ENCODE measurements around the gene NUB1.

Gene NUB1

DNA sequence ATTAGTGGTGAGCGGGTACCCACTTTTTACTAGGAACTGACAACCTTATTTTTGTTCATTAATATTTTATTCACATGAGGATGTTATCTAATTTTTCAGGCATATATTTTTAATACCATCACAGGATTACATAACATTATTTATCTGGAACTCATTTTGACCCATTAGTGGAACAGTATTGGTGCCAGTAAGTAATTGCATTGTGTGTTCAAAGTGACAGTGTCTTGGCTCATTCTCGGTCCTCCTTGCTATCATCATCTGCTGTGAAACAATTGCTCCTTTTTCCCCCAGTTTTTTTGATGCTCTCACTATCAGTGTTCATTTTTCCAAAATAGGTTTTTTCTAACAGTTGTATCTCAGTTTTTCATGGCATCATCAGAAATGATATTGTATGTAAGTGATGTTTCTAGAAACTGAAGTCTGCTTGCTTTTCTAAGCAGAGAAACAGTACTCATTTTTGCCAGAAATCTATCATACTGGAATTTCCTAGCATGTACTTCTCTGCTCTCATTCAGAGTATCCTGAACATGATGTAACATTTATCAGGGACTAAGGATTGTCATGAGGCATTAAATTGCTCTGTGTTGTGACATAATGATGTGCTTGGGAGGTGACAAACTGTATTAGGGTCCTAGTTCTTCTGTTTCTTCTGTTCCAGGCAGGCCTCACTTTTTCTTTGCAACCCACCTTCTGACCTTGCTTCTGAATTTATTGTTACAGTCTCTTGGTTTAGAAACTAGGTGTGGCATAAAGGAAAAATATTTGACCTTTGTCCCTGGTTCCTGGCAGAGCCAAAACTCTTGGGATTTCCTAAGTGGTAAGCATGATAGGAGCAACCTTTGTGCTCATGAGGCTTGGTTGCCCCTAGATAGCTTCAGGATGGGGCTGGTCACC is 4.2 kb downstream of the NUB1 start:
- DNase-seq (ENCODE audit: low spot score) = no peak

GRCh38 chr7:151346470-151346769 is 4.8 kb downstream of the NUB1 start:
- no peak for DNase-seq (ENCODE audit: low spot score)

- DNase-seq (ENCODE audit: low spot score) = no peak
These were observed 5.6 kb downstream of the NUB1 start for GRCh38 chr7:151347200-151347599.

DNA sequence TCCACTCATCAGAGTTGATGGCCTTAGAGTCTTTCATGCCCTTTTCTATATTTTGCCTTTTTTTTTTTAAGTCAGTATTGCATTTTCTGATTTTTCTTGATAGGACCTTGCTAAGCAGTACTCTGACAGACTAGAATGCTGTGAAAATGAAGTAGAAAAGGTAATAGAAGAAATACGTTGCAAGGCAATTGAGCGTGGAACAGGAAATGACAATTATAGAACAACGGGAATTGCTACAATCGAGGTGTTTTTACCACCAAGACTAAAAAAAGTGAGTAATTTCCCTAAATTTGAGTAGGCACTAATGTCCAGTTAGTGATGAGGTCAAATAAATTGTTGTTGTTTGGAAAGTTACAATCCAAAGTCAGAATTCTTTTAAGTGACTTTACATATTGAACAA is 7.4 kb downstream of the NUB1 start:
- no peak for DNase-seq (ENCODE audit: low spot score)

DNA sequence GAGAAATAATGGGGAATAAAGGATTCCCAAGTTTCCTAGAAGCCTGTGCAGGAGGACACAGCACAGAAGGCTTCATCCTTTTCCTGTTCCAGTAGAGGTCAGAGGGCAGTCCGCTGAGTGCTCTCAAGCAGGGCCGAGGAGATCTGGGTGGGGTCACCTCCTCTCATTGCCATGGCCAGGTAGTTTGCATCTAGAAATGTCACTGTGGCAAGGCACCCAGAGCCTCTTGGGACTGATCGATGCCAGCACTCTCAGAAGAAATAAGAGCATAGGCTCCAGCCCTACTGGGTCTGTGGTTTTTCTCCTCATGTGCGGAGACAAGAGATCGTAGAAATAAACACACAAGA is 7.9 kb downstream of the NUB1 start:
- DNase-seq (ENCODE audit: low spot score) = peak; percentile 26

DNA sequence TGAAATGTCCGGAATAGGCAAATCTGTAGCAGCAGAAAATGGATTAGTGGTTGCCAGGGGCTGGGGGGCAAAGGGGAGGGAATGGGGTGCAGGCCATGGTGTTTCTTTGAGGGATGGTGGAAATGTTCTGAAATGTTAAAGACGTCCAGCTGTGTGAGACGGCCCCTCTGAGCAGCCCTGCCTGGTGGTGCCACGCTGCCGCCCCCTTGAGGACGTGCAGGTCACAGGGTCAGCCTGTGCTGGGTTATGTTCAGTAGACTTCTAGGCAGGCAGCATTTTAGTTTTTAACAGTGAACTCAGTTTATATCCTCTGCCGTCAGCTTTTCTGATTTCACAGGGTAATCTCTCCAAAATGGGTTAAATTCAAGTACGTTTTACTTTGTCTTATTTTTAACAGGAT is 9.4 kb downstream of the NUB1 start:
- DNase-seq (ENCODE audit: low spot score) = peak; percentile 37

DNA sequence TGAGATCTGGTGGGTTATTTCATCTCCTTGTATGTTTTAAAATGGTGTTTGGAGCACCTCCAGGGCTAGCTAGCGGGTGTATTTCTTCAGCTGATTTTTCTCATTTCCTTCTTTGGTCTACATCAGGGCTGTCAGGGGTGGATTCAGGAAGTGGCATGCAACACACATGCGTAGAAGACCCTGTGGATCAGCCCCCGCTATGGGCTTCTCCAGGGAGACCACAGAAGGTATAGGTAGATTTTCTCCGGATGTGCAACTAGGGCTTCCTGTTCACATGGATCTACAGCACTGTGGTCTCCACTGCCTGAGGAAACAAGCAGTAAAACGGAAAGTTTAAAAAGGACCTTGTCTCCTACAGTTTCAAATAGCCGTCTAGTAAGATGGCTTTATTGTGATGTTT is 10.4 kb downstream of the NUB1 start:
- DNase-seq (ENCODE audit: low spot score) = peak; percentile 63

- no peak for DNase-seq (ENCODE audit: low spot score)
These were observed 10.9 kb downstream of the NUB1 start for GRCh38 chr7:151352512-151352911.

DNA sequence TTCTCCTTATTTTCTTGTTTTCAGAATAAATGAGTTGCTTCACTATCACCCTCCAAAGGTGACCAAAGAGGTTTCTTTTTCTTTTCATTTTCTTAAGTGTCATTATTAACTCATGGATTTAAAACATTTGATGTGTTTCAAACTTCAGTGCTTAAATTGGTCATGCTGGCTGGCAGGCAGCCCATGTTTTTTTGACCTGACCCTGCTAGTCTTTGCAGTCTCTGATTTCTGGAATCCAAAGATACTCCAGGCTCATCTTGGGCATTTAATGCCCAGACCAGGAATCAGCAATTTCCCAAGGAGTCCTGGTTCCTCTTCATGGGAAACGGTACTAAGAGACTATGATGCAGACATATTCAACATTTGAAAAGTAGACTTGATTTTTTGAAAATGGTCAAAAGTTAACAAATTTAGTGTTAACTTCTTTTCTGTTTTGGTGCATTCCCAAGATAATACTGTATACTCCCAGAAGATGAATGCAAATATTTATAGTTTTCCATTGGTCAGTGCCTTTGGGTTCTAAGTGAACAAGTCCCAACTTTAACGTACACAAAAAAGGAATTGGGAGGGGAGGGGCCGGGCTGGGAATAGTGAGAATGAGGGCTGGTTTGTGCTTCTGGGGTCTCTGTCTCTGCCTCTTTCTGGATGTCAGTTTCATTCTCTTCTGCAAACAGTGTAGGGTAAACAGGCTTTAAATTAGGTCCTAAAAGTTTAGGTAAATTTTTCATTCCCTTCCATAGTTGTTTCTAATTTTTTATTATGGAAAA is 19.8 kb downstream of the NUB1 start:
- DNase-seq (ENCODE audit: low spot score) = no peak

DNA sequence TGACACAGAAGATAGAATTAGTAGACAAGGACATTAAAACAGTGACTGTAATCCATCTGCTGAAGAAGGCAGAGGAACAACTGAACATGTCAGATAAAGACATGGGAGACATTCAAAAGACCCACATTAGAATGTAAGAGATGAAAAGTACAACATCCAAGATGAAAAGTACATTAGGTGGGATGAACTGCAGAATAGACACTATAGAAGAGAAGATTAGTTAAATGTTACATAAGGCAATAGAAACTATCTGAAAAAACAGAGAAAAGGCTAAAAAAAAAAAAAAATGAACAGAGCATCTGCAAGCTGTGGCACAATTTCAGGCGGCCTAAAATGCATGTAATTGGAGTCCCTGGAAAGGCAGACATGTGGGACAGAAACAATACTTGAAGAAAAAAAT is 21.6 kb downstream of the NUB1 start:
- DNase-seq (ENCODE audit: low spot score) = no peak

- DNase-seq (ENCODE audit: low spot score) = no peak
These were observed 24.7 kb downstream of the NUB1 start for GRCh38 chr7:151366166-151366879.

DNA sequence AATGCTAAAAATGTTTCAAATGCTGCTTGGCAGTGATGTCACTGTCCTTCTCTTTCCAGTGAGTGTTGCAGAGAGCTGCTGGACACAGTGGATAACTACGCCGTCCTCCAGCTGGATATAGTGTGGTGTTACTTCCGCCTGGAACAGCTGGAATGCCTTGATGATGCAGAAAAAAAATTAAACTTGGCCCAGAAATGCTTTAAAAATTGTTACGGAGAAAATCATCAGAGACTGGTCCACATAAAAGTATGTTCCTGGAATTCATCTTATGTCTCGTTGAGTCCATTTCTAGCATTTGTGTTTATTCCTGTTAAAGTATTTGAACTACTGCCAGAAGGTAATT is 25.2 kb downstream of the NUB1 start:
- no peak for DNase-seq (ENCODE audit: low spot score)

- no peak for DNase-seq (ENCODE audit: low spot score)
These were observed 25.7 kb downstream of the NUB1 start for GRCh38 chr7:151367284-151367683.

GRCh38 chr7:151368136-151368571 is 26.5 kb downstream of the NUB1 start:
- DNase-seq (ENCODE audit: low spot score) = peak; percentile 78

GRCh38 chr7:151371266-151371665 is 29.7 kb downstream of the NUB1 start:
- no peak for DNase-seq (ENCODE audit: low spot score)

- DNase-seq (ENCODE audit: low spot score) = no peak
These were observed 31.1 kb downstream of the NUB1 start for GRCh38 chr7:151372612-151373265.

DNA sequence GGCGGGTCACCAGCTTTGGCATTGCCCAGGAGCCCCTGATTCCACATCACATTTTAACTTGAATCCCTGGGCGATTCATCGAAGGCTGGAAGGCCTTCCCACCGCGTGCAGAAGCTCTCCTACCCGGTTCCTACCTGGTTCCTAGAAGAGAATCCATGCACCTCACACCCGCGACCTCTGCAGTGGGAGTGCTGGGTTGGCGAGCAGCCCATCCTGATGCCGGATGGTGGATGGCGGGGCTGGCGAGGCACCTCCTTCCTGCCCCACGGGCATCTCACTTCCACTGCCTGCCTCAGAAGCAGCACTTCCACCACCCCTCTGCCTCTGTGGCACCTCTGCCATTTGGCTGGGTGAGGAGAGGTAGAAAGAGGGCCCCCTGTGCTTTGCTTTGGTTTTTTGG is 32.0 kb downstream of the NUB1 start:
- DNase-seq (ENCODE audit: low spot score) = no peak

GRCh38 chr7:151374139-151374538 is 32.5 kb downstream of the NUB1 start:
- no peak for DNase-seq (ENCODE audit: low spot score)

- no peak for DNase-seq (ENCODE audit: low spot score)
These were observed 33.1 kb downstream of the NUB1 start for GRCh38 chr7:151374726-151375125.

DNA sequence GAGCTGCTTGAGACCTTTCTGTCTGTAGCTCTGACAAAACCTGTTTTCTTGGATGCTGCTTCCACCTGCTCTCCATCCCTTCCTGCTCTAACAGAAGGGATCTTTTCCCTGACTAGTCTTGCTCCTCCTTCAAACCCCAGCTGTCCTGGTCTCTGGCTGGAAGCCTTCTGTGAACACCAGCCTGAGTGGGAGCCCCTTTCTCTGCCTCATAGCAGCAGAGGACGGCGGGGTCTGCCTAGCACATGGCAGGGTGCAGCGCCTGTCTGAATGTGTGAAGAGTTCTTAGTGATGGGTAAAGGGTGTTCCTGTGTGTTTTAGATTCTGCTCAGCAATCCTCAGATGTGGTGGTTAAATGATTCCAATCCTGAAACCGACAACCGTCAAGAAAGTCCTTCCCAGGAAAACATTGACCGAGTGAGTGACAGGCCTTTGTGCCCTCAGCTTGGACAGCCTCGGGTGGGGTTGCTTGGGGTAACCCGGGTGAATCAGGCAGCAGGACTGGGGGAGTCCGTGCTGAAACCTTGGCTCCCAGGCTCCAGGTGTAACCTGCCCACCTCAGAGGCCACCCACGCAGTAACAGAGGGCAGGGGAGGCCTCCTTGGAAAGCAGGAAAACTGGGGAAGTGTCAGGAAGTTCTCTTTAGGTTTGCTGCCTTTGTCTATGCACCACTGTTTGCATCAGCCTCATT is 34.1 kb downstream of the NUB1 start:
- no peak for DNase-seq (ENCODE audit: low spot score)

DNA sequence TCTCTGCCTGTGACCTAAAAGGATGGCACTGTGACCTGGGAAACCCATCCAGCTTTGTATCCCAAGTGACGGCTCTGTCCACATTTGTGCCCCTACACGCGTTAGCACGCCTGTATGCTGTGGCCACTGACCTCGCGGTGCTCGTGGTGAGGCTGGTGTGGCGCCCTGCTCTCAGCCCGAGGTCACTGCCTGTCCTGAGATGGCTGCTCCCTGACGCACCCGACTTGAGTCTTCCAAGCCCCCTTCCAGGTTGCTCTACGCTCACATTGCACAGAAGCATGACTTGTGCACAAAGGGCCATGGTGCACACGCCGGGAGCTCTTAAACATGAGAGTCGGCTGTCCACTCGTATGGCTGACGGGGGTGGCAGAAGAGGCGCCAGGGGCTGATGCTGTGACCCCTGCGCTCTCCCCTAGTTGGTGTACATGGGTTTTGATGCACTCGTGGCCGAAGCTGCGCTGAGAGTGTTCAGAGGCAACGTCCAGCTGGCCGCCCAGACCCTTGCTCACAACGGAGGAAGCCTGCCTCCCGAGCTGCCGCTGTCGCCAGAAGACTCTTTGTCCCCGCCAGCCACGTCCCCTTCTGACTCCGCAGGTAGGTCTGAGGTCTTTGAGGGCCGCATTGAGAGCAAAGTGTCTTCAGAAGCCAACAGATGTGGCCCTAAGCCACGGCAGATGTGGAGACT is 34.7 kb downstream of the NUB1 start:
- DNase-seq (ENCODE audit: low spot score) = no peak

Data from germinal center (tissue), 1 donor.